Stimulated activated naive CD8-positive, alpha-beta T cell treated with anti-CD3 and anti-CD28 coated beads, Interleukin-15, Interleukin-2, amounts not matched to agents 100 ng/mL and 50 ng/mL, for 24 hours (primary cell): ENCODE results near the gene ITLN2.
"Not testable (repeated sequence)": the region's sequence is repeated elsewhere in the genome, so short reads cannot be mapped to it uniquely, and the experiment has no call there.

Source experiments
- H3K27ac Mint-ChIP-seq: one replicate; pipeline ENCODE4 v1.8.0; 2021; ENCODE audit warnings: mild to moderate bottlenecking, mixed read lengths
- H3K27me3 Mint-ChIP-seq: one replicate; pipeline ENCODE4 v1.8.0; 2021; ENCODE audit warnings: mixed read lengths
- H3K36me3 Mint-ChIP-seq: one replicate; pipeline ENCODE4 v1.8.0; 2021; ENCODE audit warnings: low read depth, mixed read lengths
- H3K4me1 Mint-ChIP-seq: one replicate; pipeline ENCODE4 v1.8.0; 2021; ENCODE audit warnings: low read depth, mixed read lengths
- H3K4me3 Mint-ChIP-seq: one replicate; pipeline ENCODE4 v1.8.0; 2021; ENCODE audit warnings: mild to moderate bottlenecking, mixed read lengths
- H3K9me3 Mint-ChIP-seq: one replicate; pipeline ENCODE4 v1.8.0; 2021; ENCODE audit warnings: mixed read lengths

Gene ITLN2

DNA sequence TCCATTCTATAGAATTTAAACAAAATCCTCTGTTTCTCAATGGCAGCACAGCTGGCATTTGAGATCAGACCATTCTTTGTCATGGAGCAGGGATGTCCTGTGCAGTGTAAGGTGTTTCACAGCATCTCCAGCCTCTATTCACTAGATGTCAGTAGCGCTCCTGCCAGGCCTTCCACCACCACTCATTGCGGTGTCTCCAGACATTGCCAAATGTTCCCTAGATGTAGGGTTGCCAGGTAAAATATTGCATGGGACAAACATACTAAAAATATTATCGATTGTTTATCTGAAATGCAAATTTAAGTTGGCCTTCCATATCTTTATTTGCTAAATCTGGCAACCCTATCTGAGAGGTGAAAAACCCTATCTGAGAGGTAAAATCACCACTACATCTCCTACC is 11.7 kb downstream of the ITLN2 start:
- no peaks in the 10 kb centered on the region for H3K27me3 Mint-ChIP-seq
- H3K9me3 Mint-ChIP-seq, result no peaks in the 10 kb centered on the region
- no peak overlapping the region for H3K27ac Mint-ChIP-seq
- H3K4me1 Mint-ChIP-seq, result no peaks in the 10 kb centered on the region
- no peaks in the 10 kb centered on the region for H3K36me3 Mint-ChIP-seq
- no peak overlapping the region for H3K4me3 Mint-ChIP-seq

DNA sequence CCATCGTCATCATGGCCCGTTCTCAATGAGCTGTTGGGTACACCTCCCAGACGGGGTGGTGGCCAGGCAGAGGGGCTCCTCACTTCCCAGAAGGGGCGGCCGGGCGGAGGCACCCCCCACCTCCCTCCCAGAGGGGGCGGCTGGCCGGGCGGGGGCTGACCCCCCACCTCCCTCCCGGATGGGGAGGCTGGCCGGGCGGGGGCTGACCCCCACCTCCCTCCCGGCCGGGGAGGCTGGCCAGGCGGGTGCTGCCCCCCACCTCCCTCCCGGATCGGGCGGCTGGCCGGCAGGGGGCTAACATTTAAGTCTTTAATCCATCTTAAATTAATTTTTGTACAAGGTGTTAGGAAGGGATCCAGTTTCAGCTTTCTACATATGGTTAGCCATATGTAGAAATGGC is 17.9 kb downstream of the ITLN2 start:
- H3K36me3 Mint-ChIP-seq, H3K27me3 Mint-ChIP-seq, H3K4me1 Mint-ChIP-seq, H3K9me3 Mint-ChIP-seq, H3K4me3 Mint-ChIP-seq, H3K27ac Mint-ChIP-seq: not testable (repeated sequence)

DNA sequence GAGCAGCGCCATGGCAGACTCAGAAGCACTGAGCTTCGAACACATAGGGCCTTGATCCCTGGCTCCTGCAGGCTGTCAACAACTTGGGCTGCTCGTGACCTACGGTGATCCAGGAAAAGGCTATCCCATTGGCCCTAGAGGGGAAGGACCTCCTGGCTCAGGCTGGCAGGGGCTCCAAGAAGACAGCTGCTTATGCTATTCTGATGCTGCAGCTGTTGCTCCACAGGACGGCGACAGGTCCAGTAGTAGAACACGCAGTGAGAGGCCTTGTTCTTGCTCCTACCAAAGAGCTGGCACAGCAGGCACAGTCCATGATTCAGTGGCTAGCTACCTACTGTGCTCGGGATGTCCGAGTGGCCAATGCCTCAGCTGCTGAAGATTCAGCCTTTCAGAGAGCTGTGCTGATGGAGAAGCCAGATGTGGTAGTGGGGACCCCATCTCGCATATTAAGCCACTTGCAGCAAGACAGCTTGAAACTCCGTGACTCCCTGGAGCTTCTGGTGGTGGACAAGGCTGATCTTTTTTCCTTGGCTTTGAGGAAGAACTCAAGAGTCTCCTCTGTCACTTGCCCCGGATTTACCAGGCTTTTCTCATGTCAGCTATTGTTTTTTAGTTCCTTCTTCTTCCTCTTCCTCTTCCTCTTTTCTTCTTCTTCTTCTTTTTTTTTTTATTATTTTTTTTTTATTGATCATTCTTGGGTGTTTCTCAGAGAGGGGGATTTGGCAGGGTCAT is 18.9 kb downstream of the ITLN2 start:
- H3K4me1 Mint-ChIP-seq, result no peaks in the 10 kb centered on the region
- H3K9me3 Mint-ChIP-seq, result no peaks in the 10 kb centered on the region
- no peaks in the 10 kb centered on the region for H3K27me3 Mint-ChIP-seq
- no peak overlapping the region for H3K4me3 Mint-ChIP-seq
- no peak overlapping the region for H3K27ac Mint-ChIP-seq
- H3K36me3 Mint-ChIP-seq, result no peaks in the 10 kb centered on the region

DNA sequence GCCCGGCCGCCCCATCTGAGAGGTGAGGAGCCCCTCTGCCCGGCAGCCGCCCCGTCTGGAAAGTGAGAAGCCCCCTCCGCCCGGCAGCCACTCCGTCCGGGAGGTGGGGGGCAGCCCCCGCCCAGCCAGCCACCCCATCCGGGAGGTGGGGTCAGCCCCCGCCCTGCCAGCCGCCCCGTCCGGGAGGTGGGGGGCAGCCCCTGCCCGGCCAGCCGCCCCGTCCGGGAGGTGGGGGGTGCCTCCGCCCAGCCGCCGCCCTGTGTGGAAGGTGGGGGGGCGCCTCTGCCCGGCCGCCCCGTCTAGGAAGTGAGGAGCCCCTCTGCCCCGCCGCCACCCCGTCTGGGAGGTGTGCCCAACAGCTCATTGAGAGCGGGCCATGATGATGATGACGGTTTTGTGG is 21.3 kb downstream of the ITLN2 start:
- H3K4me3 Mint-ChIP-seq, H3K4me1 Mint-ChIP-seq, H3K9me3 Mint-ChIP-seq, H3K36me3 Mint-ChIP-seq, H3K27me3 Mint-ChIP-seq, H3K27ac Mint-ChIP-seq: not testable (repeated sequence)

DNA sequence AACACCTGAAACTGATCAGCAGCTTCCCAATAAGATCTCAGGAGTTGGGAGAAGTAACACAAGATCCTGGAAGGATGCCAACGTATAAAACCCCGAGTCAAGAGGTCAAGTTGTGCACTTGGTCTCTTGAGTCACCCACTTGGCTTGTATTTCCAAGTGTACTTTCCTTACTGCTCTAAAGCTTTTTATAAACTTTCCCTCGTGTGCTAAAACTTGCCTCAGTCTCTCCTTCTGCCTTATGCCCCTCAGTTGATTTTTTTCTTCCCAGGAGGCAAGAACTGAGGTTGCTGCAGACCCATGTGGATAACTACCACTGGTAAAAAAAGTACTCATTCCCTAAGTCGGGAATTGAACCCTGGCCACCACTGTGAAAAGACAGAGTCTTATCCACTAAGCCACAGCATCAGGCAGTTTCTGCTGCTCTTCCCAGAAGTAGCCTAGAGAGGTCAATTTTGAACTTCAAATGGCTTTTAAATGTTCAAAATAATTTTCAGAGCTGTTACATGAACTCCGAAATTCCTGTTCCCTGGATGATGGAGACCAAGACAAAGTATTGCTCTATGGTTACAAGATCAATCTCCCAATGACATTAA is 28.9 kb downstream of the ITLN2 start:
- Mint-ChIP-seq H3K27ac (no peak overlapping the region), H3K9me3 (peaks cover 19% of the 10 kb centered on the region), H3K36me3 (peaks cover 4% of the 10 kb centered on the region), H3K4me3 (no peak overlapping the region), H3K27me3 (no peaks in the 10 kb centered on the region), H3K4me1 (no peaks in the 10 kb centered on the region)

DNA sequence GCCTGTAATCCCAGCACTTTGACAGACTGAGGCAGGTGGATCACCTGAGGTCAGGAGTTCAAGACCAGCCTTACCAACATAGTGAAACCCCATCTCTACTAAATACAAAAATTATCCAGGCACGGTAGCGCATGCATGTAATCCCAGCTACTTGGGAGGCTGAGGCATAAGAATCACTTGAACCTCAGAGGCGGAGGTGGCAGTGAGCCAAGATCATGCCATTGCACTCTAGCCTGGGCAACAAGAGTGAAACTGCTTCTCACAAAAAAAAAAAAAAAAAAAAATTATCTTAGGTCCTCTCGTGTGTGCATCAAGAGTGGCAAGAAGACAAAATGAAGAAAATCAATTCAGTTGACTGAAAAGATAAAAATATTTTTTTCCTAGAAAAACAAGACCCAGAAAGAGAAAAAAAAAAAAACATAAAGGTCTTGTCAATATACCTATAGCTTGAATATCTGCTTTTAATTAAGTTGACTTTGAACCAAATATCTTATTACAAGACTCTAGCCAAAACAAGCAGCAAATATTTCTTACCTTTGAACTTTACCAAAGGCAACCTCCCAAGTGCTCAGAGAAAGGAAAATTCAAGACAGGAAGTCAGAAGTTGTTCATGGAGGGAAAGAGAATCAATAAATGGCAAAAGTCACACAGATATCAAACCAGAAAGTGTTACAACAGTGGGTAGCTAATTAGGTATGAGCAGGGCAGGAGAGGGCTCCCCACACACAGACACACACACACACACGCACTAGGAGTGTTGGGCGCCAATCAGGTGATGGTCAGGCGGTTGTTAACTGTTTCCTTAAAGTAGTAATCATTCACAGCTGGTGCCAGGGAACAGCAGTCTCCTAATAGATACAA is 29.6 kb downstream of the ITLN2 start:
- Mint-ChIP-seq H3K4me3 (no peak overlapping the region), H3K9me3 (peaks cover 21% of the 10 kb centered on the region), H3K27ac (no peak overlapping the region), H3K27me3 (no peaks in the 10 kb centered on the region), H3K4me1 (no peaks in the 10 kb centered on the region), H3K36me3 (peaks cover 5% of the 10 kb centered on the region)

DNA sequence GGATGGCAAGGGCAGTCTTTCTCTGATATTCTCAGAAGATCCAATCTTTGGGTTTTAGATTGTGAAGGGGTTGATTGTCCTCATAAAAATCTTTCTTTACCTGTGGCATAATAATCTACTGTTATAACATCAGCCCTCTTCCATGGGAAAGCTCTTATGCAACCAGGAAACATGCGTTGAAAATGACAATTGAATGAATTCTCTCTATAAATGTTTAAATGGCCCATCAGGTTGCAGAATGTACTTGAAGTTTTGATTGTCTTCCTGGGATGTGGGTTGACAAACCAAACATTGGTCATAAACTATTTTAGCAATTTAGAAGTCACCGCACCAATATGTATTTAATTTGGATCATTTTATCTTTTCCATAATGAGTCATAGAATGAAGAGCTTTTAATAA is 37.9 kb downstream of the ITLN2 start:
- Mint-ChIP-seq H3K36me3 (peaks cover 5% of the 10 kb centered on the region), H3K4me1 (no peaks in the 10 kb centered on the region), H3K4me3 (no peak overlapping the region), H3K9me3 (peaks cover 7% of the 10 kb centered on the region), H3K27ac (no peak overlapping the region), H3K27me3 (peaks cover 10% of the 10 kb centered on the region)

DNA sequence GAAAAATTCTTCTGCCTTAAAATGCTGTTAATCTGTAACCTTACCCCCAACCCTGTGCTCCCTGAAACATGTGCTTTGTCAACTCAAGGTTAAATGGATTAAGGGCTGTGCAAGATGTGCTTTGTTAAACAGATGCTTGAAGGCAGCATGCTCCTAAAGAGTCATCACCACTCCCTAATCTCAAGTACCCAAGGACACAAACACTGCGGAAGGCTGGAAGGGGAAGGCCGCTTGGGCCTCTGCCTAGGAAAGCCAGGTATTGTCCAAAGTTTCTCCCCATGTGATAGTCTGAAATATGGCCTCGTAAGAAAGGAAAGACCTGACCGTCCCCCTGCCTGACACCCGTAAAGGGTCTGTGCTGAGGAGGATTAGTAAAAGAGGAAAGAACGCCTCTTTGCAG is 41.4 kb downstream of the ITLN2 start:
- H3K36me3 Mint-ChIP-seq, H3K9me3 Mint-ChIP-seq, H3K4me1 Mint-ChIP-seq, H3K4me3 Mint-ChIP-seq, H3K27ac Mint-ChIP-seq, H3K27me3 Mint-ChIP-seq: not testable (repeated sequence)

DNA sequence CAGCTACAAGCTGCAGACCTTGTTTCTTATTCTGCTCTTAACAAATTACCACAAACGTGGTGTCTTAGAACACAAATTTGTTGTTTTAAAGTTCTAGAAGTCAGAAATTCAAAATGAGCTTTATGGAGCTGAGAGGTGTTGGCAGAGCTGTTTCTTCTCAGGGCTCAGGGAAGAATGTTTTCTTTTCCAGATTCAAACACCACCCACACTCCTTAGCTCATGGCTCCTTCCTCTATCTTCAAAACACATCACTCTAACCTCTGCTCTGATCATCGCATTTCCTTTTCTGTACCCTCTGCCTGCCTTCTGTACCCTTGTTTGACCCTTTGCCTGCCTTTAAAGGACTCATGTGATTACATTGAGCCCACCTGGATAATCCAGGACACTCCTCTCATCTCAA is 42.7 kb downstream of the ITLN2 start:
- H3K9me3 Mint-ChIP-seq, result no peaks in the 10 kb centered on the region
- H3K36me3 Mint-ChIP-seq, result no peaks in the 10 kb centered on the region
- H3K4me1 Mint-ChIP-seq, result no peaks in the 10 kb centered on the region
- no peak overlapping the region for H3K27ac Mint-ChIP-seq
- H3K27me3 Mint-ChIP-seq, result no peaks in the 10 kb centered on the region
- no peak overlapping the region for H3K4me3 Mint-ChIP-seq

DNA sequence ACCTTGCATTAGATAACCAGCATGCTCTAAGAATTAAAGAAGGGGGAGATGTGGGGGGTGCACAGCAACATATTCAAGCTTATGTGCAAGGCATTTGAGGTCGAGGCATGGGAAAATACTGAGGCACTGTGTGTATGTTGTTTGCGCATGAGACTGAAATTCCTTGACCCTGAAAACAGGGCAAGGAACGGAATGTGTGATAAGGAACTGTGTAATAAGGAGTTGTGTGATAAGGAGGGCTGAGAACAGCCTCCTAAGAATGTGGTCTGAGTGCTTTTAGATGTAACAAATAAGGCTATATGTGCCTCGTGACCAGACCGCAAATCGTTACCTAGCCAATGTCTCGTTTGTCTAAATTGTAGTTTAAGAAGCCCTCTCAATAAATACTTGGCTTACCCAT is 43.2 kb downstream of the ITLN2 start:
- Mint-ChIP-seq H3K4me1 (no peaks in the 10 kb centered on the region), H3K27me3 (no peaks in the 10 kb centered on the region), H3K36me3 (no peaks in the 10 kb centered on the region)

DNA sequence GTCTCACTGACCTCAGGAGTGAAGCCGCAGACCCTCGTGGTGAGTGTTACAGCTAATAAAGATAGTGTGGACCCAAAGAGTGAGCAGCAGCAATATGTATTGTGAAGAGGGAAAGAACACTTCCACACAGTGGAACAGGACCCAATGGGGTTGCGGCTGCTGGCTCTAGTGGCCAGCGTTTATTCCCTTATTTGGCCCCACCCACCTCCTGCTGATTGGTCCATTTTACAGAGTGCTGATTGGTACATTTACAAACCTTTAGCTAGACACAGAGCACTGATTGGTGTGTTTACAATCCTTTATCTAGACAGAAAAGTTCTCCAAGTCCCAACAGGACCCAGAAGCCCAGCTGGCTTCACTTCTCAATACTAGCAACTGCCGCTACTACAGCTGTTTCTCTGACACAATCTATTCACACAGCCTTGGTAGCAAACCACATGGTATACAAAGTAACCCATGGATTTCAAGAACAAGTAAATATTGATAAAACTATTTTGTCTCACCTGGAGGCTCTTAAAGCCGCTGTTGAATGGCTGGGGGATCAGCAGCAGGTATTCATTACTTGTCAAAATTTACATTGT is 44.3 kb downstream of the ITLN2 start:
- no peak overlapping the region for H3K4me3 Mint-ChIP-seq
- no peak overlapping the region for H3K27ac Mint-ChIP-seq
- no peaks in the 10 kb centered on the region for H3K36me3 Mint-ChIP-seq
- no peaks in the 10 kb centered on the region for H3K4me1 Mint-ChIP-seq
- H3K9me3 Mint-ChIP-seq, result no peaks in the 10 kb centered on the region
- H3K27me3 Mint-ChIP-seq, result no peaks in the 10 kb centered on the region

More for the DNA sequence above, 43.2 kb downstream of the ITLN2 start:
- no peaks in the 10 kb centered on the region for H3K9me3 Mint-ChIP-seq
- no peak overlapping the region for H3K27ac Mint-ChIP-seq
- H3K4me3 Mint-ChIP-seq, result no peak overlapping the region

DNA sequence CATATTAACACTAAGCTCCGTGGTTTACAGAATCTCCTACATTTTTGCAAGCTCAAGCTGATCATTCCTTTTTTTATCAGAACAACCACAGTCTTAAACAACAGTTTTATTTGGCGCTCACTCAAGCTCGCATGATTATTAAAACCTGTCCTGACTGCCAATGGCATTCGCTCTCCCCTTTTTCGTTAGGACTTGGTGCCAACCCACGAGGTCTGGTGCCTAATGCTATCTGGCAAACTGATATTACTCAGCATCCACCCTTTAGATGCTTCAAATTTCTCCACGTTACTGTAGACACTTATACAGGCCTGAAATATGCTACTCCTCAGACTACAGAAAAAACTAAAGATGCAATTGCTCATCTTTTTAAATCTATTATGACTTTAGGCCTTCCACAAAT is 46.6 kb downstream of the ITLN2 start:
- Mint-ChIP-seq H3K4me1 (no peaks in the 10 kb centered on the region), H3K27me3 (no peaks in the 10 kb centered on the region), H3K4me3 (no peak overlapping the region), H3K9me3 (no peaks in the 10 kb centered on the region), H3K27ac (no peak overlapping the region), H3K36me3 (no peaks in the 10 kb centered on the region)

DNA sequence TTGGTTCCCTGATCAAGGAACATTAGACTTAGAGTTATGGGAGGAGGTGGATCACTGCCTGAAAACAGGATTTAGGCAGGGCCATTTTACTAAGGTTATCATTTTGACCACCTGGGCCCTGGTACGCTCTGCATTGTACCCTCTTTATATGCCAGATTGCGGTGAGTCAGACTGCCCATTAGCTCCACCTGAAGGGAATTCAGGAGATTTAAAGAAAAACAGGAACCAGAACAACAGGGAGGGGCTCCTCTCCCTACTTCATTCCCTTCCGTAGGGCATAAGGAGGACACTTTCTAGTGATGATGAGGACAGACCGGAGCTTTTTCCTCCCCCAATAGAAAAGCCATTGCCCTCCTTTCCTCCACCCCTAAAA is 49.0 kb downstream of the ITLN2 start:
- Mint-ChIP-seq H3K27ac (no peak overlapping the region), H3K4me1 (no peaks in the 10 kb centered on the region), H3K27me3 (no peaks in the 10 kb centered on the region), H3K36me3 (no peaks in the 10 kb centered on the region), H3K9me3 (no peaks in the 10 kb centered on the region), H3K4me3 (no peak overlapping the region)

DNA sequence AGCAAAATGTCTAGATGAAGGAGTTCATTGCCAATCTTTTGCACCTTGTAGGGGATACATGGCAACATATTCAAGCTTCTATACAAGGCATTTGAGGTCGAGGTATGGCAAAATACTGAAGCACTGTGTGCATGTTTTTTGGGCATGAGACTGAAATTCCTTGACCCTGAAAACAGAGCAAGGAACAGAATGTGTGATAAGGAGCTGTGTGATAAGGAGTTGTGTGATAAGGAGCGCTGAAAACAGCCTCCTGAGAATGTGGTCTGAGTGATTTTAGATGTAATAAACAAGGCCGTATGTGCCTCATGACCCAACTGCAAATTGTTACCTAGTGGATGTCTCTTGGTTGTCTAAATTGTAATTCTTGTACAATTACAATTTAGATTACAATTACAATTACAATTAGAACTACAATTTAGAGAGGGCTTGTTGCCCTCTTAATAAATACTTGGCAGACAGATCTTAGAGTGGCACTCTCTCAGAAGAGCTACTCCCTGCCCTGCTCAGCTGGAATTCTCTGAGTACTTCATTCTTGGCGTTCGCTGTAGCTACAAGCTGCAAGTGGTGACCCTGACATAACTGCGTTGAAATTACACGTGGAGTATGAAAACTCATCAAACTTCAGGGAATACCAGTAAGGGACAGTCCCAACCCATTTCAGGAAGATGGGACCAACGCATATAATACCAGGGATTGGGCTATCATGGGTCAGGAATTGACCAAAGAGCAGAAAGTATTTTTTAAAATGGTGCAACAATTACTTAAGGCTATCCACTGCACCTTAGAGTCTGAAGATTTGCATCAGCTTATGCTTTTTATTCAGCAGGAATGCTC is 49.6 kb downstream of the ITLN2 start:
- Mint-ChIP-seq H3K9me3 (no peaks in the 10 kb centered on the region), H3K27ac (no peak overlapping the region), H3K4me1 (no peaks in the 10 kb centered on the region), H3K27me3 (no peaks in the 10 kb centered on the region), H3K36me3 (no peaks in the 10 kb centered on the region), H3K4me3 (no peak overlapping the region)

DNA sequence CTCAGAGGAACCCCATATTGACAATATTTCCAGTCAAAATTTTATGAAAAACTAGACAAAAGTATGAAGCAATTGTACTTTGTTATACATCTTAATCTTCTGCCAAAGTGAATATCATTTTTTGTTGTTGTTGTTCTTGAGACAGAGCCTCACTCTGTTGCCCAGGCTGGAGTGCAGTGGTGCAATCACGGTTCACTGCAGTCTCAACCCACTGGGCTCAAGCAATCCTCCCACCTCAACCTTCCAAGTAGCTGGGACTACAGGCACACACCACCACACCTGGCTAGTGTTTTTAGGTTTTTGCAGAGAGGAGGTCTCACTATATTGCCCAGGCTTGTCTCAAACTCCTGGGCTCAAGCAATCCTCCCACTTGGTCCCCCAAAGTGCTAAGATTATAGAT is 52.4 kb downstream of the ITLN2 start:
- not testable (repeated sequence) for H3K4me3 Mint-ChIP-seq, H3K9me3 Mint-ChIP-seq, H3K4me1 Mint-ChIP-seq, H3K27me3 Mint-ChIP-seq, H3K27ac Mint-ChIP-seq, H3K36me3 Mint-ChIP-seq
